SU-DHL-6 (cell line): ENCODE measurements around the gene CEP72.

Experiments used
- H2AFZ ChIP-seq: fragments of 200-600 bp; sonication (generic); 2 replicates; pipeline ENCODE4 v1.6.1; 2014; ENCODE audit warnings: low read depth, mild to moderate bottlenecking, moderate library complexity, mixed read lengths, antibody characterized with exemption, low read length; ENCODE audit not compliant: severe bottlenecking
- H3F3A ChIP-seq: fragments of 200-600 bp; shearing (Covaris generic); 2 replicates; pipeline ENCODE4 v1.6.0; 2016; ENCODE audit warnings: antibody characterized with exemption, mild to moderate bottlenecking; ENCODE audit not compliant: insufficient read depth
- H3K27ac ChIP-seq: fragments of 200-600 bp; sonication (generic); 2 replicates; pipeline ENCODE4 v1.5.1; 2016; ENCODE audit warnings: low read depth, mild to moderate bottlenecking, low read length, moderate library complexity, mixed read lengths
- H3K27me3 ChIP-seq: fragments of 200-600 bp; sonication (generic), shearing (Covaris generic); 2 replicates; pipeline ENCODE4 v1.6.0; 2014; ENCODE audit warnings: mild to moderate bottlenecking, low read length
- H3K36me3 ChIP-seq: fragments of 200-600 bp; sonication (generic); 2 replicates; pipeline ENCODE4 v1.6.1; 2014; ENCODE audit warnings: mild to moderate bottlenecking, low read length, mixed read lengths
- H3K4me2 ChIP-seq: fragments of 300-600, 200-600 bp; shearing (Covaris generic), sonication (generic); 2 replicates; pipeline ENCODE4 v1.6.0; 2014; ENCODE audit warnings: low read length, low read depth, mild to moderate bottlenecking; ENCODE audit not compliant: poor library complexity, severe bottlenecking
- H3K4me3 ChIP-seq: fragments of 200-600 bp; sonication (generic); 2 replicates; pipeline ENCODE4 v1.5.1; 2014; ENCODE audit warnings: antibody characterized with exemption, low read length, mild to moderate bottlenecking, mixed read lengths; ENCODE audit not compliant: insufficient read depth, poor library complexity, severe bottlenecking
- H3K79me2 ChIP-seq: fragments of 200-600 bp; sonication (generic); 2 replicates; pipeline ENCODE4 v1.6.1; 2014; ENCODE audit warnings: mild to moderate bottlenecking, low read length, moderate library complexity; ENCODE audit not compliant: insufficient read depth
- H3K9ac ChIP-seq: fragments of 200-600 bp; sonication (generic); 2 replicates; pipeline ENCODE4 v1.7.0; 2014; ENCODE audit warnings: mild to moderate bottlenecking, low read length
- H3K9me2 ChIP-seq: fragments of 200-600 bp; sonication (generic); replicated peaks from 2 replicates; pipeline ENCODE4 v1.6.1; 2014; ENCODE audit warnings: low read length; ENCODE audit not compliant: insufficient read depth
- H3K9me3 ChIP-seq: fragments of 200-600 bp; sonication (generic); 2 replicates; pipeline ENCODE4 v1.6.1; 2014; ENCODE audit warnings: low read length, mixed read lengths; ENCODE audit not compliant: insufficient read depth
- H4K20me1 ChIP-seq: fragments of 200-600 bp; sonication (generic); 2 replicates; pipeline ENCODE4 v1.6.1; 2014; ENCODE audit warnings: low read depth, mild to moderate bottlenecking, antibody characterized with exemption, low read length, moderate library complexity, mixed read lengths
- EZH2phosphoT487 ChIP-seq: fragments of 200-600 bp; sonication (generic), shearing (Covaris generic); conservative IDR thresholded peaks from 2 replicates; pipeline ENCODE4 v1.6.1; 2018; ENCODE audit warnings: mild to moderate bottlenecking, antibody characterized with exemption, low read length, moderate library complexity, mixed read lengths
- TF ChIP-seq, protein P1 (sequence below): fragments of 200-600 bp; sonication (generic); IDR thresholded peaks from one replicate; pipeline ENCODE4 v1.5.1; 2017; ENCODE audit warnings: antibody characterized with exemption, mild to moderate bottlenecking, low read length, moderate library complexity; ENCODE audit not compliant: insufficient read depth, poor library complexity, severe bottlenecking

Gene CEP72

DNA sequence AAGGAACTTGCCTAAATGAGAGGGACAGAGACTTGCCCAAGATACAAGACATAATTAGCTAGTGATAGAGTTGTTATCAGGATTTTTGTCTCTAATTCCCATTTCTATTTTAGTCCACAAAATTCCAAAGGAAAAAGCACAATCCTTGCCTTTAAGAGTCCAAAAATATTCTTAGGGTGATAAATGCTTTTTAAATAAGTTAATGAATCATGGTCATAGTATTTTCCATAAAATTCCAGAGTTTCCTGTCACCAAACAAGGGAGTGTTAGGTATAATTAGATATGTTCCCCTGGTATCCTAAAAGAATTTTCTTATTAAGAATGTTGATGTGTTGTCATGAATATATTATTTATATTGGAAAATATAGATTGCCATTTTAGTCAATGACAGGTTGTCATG lies 21.8 kb upstream of the CEP72 start:
- H3K9ac ChIP-seq = no peak overlapping the region
- H3K4me2 ChIP-seq = no peak overlapping the region
- no peak overlapping the region for H3K4me3 ChIP-seq
- no peak for TF ChIP-seq EZH2phosphoT487
- TF ChIP-seq, protein P1, sequence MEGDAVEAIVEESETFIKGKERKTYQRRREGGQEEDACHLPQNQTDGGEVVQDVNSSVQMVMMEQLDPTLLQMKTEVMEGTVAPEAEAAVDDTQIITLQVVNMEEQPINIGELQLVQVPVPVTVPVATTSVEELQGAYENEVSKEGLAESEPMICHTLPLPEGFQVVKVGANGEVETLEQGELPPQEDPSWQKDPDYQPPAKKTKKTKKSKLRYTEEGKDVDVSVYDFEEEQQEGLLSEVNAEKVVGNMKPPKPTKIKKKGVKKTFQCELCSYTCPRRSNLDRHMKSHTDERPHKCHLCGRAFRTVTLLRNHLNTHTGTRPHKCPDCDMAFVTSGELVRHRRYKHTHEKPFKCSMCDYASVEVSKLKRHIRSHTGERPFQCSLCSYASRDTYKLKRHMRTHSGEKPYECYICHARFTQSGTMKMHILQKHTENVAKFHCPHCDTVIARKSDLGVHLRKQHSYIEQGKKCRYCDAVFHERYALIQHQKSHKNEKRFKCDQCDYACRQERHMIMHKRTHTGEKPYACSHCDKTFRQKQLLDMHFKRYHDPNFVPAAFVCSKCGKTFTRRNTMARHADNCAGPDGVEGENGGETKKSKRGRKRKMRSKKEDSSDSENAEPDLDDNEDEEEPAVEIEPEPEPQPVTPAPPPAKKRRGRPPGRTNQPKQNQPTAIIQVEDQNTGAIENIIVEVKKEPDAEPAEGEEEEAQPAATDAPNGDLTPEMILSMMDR = no peak
- H2AFZ ChIP-seq = no peak overlapping the region
- H3K9me2 ChIP-seq = no peaks in the 10 kb centered on the region
- H3K79me2 ChIP-seq = no peaks in the 10 kb centered on the region
- H3K36me3 ChIP-seq = no peaks in the 10 kb centered on the region
- no peak overlapping the region for H3K27ac ChIP-seq
- H3F3A ChIP-seq = no peaks in the 10 kb centered on the region
- H3K27me3 ChIP-seq = no peaks in the 10 kb centered on the region
- no peaks in the 10 kb centered on the region for H4K20me1 ChIP-seq
- H3K9me3 ChIP-seq = no peaks in the 10 kb centered on the region

DNA sequence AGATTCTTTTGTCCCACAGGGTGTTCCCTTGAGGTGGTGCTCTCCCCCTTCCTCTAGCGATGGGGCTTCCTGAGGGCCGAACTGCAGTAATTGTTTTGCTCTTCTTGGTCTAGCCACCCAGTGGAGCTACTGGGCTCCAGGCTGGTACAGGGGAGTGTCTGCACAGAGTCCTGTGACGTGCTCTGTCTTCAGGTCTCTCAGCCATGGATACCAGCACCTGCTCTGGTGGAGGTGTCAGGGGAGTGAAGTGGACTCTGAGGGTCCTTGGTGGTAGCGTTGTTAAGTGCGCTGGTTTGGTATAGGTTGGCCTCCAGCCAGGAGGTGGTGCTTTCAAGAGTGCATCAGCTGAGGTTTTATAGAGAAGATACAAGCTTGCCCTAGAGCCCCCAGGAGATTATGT lies 20.4 kb upstream of the CEP72 start:
- H3K27me3 ChIP-seq = no peaks in the 10 kb centered on the region
- no peak overlapping the region for H3K4me2 ChIP-seq

DNA sequence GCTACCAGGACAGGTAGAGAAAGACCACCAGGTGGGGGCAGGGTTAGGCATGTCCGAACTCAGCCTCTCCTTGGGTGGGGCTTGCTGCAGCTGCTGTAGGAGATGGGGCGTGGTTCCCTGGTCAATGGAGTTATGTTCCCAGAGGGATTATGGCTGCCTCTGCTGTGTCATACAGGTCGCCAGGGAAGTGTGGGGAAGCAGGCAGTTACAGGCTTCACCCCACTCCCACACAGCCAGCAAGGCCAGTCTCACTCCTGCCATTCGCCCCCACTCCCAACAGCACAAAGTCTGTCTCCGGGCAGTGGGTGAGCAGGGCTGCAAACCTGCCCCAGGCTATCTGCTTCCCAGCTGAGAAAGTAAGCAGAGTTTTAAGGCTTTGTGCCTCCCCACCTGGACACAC lies 20.0 kb upstream of the CEP72 start:
- Histone ChIP-seq H4K20me1 (no peaks in the 10 kb centered on the region), H3K9me2 (no peaks in the 10 kb centered on the region), H3K4me2 (no peak overlapping the region), H3K9ac (no peak overlapping the region), H3K27ac (no peak overlapping the region), H3K4me3 (no peak overlapping the region), H3K79me2 (no peaks in the 10 kb centered on the region), H3K27me3 (no peaks in the 10 kb centered on the region), H3K36me3 (no peaks in the 10 kb centered on the region), H2AFZ (no peak overlapping the region), H3K9me3 (no peaks in the 10 kb centered on the region), H3F3A (no peaks in the 10 kb centered on the region)
- no peak for TF ChIP-seq EZH2phosphoT487
- TF ChIP-seq, protein P1 = no peak

More for the DNA sequence above, 20.4 kb upstream of the CEP72 start:
- H3K9me2 ChIP-seq = no peaks in the 10 kb centered on the region
- no peaks in the 10 kb centered on the region for H3K9me3 ChIP-seq
- no peaks in the 10 kb centered on the region for H3K36me3 ChIP-seq
- H3K4me3 ChIP-seq = no peak overlapping the region
- H3K27ac ChIP-seq = no peak overlapping the region
- H3K9ac ChIP-seq = no peak overlapping the region
- TF ChIP-seq EZH2phosphoT487 = no peak
- TF ChIP-seq, protein P1 = no peak
- H2AFZ ChIP-seq = no peak overlapping the region
- H3K79me2 ChIP-seq = no peaks in the 10 kb centered on the region
- no peaks in the 10 kb centered on the region for H4K20me1 ChIP-seq
- no peaks in the 10 kb centered on the region for H3F3A ChIP-seq
